Right atrium auricular region (tissue), 2 donors: ENCODE data around the gene MRPS34. TPM values are rescaled to one million over a fixed set of nuclear protein-coding genes. Genes with fewer than 3 reads are reported as not detected.

Source experiments
- DNase-seq: peaks from one replicate; pipeline ENCODE4 v3.0.0-alpha.2; 2019; ENCODE audit warnings: low spot score
- H3K27ac ChIP-seq, 2 donors: fragments of 200-600 bp; sonication (generic); 1 replicate in 1 of 2; 2 replicates in 1 of 2; pipeline ENCODE4 v1.5.1; 2016 to 2019
- H3K27me3 ChIP-seq, 2 donors: fragments of 200-600 bp; sonication (generic); one replicate each; pipeline versions ENCODE4 v1.5.1 to v1.6.0; 2017 to 2019
- H3K36me3 ChIP-seq: fragments of 200-600 bp; sonication (generic); one replicate; pipeline ENCODE4 v1.5.1; 2016
- H3K4me1 ChIP-seq, 2 donors: fragments of 200-600 bp; sonication (generic); one replicate each; pipeline versions ENCODE4 v1.5.1 to v1.6.0; 2017 to 2019
- H3K4me3 ChIP-seq, 2 donors: fragments of 200-600 bp; sonication (generic); 1 replicate in 1 of 2; 2 replicates in 1 of 2; pipeline ENCODE4 v1.5.1; 2017 to 2019; ENCODE audit warnings: mild to moderate bottlenecking in 1 of 2, moderate library complexity in 1 of 2
- H3K9me3 ChIP-seq, 2 donors: fragments of 200-600 bp; sonication (generic); one replicate each; pipeline ENCODE4 v1.5.1; 2019
- microRNA-seq, 2 donors: library from miRNA; unstranded; fragments of <30 nt; microRNA quantifications; one replicate each; pipeline ENCODE4, GENCODE V29; 2016 to 2017; ENCODE audit warnings: borderline number of aligned reads in 2 of 2, borderline replicate concordance in 1 of 2
- total RNA-seq, 2 donors: library from RNA; depleted of rRNA; stranded (reverse); fragments of >200 nt; gene quantifications; one replicate each; pipeline ENCODE4 v1.1.0, GENCODE V29; 2016
- TF ChIP-seq, protein P1 (sequence below), 2 donors: fragments of 200-600 bp; sonication (generic); IDR thresholded peaks; one replicate each; pipeline ENCODE4 v1.5.1; 2019; ENCODE audit warnings: antibody characterized with exemption in 2 of 2

Gene MRPS34
- total RNA-seq, 2 donors from 2014 or later: 58.8 to 77.9 TPM

DNA sequence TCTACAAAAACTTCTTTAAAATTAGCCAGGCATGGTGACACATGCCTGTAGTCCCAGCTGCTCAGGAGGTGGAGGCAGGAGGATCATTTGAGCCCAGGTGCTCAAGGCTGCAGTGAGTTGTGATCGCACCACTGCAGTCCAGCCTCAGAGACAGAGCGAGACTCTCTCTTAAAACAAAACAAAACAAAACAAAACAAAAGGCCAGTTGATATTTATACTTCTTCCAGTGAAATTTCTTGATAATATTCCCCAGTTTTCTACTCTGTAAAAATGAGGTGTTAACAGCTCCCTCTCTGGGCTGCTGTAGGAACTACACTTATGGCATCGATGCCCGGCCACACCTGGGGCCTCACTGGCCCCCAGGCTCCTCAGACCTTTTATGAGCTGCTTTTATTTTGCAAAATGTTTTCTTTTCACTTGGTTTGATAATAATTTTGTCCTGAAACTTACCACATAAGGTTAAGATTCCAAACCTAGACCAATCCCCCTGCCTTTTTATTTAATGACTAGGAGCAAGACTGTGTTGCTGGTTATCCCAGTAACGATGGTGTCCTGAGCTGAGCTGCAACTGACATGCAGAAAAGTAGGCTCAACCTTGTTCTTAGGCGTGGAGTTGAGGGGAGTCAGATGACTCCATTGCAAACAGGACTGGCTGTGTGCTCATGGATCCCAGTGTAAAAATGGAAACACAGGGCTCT, 49.3 kb downstream of the MRPS34 start:
- H3K27ac ChIP-seq: peak overlapping the region; percentile 35 to 73
- no peak for DNase-seq
- peaks cover 0 to 49% of the 10 kb centered on the region in 2 donors for H3K4me1 ChIP-seq

More for the DNA sequence above, 49.3 kb downstream of the MRPS34 start:
- no peaks in the 10 kb centered on the region for H3K9me3 ChIP-seq
- TF ChIP-seq, protein P1, sequence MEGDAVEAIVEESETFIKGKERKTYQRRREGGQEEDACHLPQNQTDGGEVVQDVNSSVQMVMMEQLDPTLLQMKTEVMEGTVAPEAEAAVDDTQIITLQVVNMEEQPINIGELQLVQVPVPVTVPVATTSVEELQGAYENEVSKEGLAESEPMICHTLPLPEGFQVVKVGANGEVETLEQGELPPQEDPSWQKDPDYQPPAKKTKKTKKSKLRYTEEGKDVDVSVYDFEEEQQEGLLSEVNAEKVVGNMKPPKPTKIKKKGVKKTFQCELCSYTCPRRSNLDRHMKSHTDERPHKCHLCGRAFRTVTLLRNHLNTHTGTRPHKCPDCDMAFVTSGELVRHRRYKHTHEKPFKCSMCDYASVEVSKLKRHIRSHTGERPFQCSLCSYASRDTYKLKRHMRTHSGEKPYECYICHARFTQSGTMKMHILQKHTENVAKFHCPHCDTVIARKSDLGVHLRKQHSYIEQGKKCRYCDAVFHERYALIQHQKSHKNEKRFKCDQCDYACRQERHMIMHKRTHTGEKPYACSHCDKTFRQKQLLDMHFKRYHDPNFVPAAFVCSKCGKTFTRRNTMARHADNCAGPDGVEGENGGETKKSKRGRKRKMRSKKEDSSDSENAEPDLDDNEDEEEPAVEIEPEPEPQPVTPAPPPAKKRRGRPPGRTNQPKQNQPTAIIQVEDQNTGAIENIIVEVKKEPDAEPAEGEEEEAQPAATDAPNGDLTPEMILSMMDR (IDR thresholded peaks at IDR 0.05): peak; percentile 65 to 83
- no peaks in the 10 kb centered on the region for H3K27me3 ChIP-seq
- peaks cover 35% of the 10 kb centered on the region for H3K36me3 ChIP-seq
- H3K4me3 ChIP-seq: no peak overlapping the region

Small RNA genes lying within 50 kb of the gene (microRNA-seq; reads per million reads assigned to microRNA genes)
- gene MIR3177: 2.1 reads per million in 2 donors

Other genes with a start within 250 kb of the MRPS34 start
- 10 to 100 TPM; 35.1 to 42.2 TPM for gene TMEM204, start 239.5 kb downstream of the MRPS34 start, total RNA-seq
- gene IFT140, start 161.1 kb downstream of the MRPS34 start, total RNA-seq: 10 to 100 TPM in 1 of 2 donors, 1 to 10 TPM in 1; 6.4 to 13.0 TPM
- gene CRAMP1, start 160.8 kb downstream of the MRPS34 start, total RNA-seq: 1 to 10 TPM; 7.7 to 9.7 TPM
- 10 to 100 TPM; 11.7 to 16.1 TPM for gene JPT2, start 94.9 kb downstream of the MRPS34 start, total RNA-seq
- 10 to 100 TPM; 43.1 to 43.3 TPM for gene MAPK8IP3, start 66.9 kb downstream of the MRPS34 start, total RNA-seq
- gene NME3, start 1.6 kb downstream of the MRPS34 start, total RNA-seq: 10 to 100 TPM; 51.3 to 56.2 TPM
- 1 to 10 TPM; 3.5 to 5.0 TPM for gene EME2, start 324 bp downstream of the MRPS34 start, total RNA-seq
- gene SPSB3, start 9.4 kb upstream of the MRPS34 start, total RNA-seq: 10 to 100 TPM; 41.9 to 49.0 TPM
- 10 to 100 TPM; 70.3 to 77.9 TPM for gene NUBP2, start 9.8 kb upstream of the MRPS34 start, total RNA-seq
- gene IGFALS, start 20.6 kb upstream of the MRPS34 start, total RNA-seq: not detected
- gene HAGH, start 53.7 kb upstream of the MRPS34 start, total RNA-seq: 100 to 1,000 TPM; 208 to 227 TPM
- 10 to 100 TPM; 35.8 to 59.3 TPM for gene FAHD1, start 54.1 kb upstream of the MRPS34 start, total RNA-seq
- not detected for gene MEIOB, start 99.0 kb upstream of the MRPS34 start, total RNA-seq
- gene HS3ST6, start 145.3 kb upstream of the MRPS34 start, total RNA-seq: not detected
- 10 to 100 TPM; 13.7 to 21.9 TPM for gene MSRB1, start 170.1 kb upstream of the MRPS34 start, total RNA-seq
- 10 to 100 TPM; 12.3 to 74.0 TPM for gene RPL3L, start 181.6 kb upstream of the MRPS34 start, total RNA-seq
- 1,000 to 10,000 TPM in 1 of 2 donors, 100 to 1,000 TPM in 1; 583 to 1,046 TPM for gene NDUFB10, start 186.4 kb upstream of the MRPS34 start, total RNA-seq
- gene RPS2, start 191.7 kb upstream of the MRPS34 start, total RNA-seq: 1,000 to 10,000 TPM in 1 of 2 donors, 100 to 1,000 TPM in 1; 782 to 1,247 TPM
- gene RNF151, start 193.7 kb upstream of the MRPS34 start, total RNA-seq: not detected
- 10 to 100 TPM; 22.4 to 35.6 TPM for gene TBL3, start 198.9 kb upstream of the MRPS34 start, total RNA-seq
- gene NOXO1, start 208.3 kb upstream of the MRPS34 start, total RNA-seq: under 1 TPM in 1 of 2 donors, not detected in 1; 0.30 TPM
- 10 to 100 TPM; 11.9 to 12.6 TPM for gene GFER, start 211.1 kb upstream of the MRPS34 start, total RNA-seq
- gene SYNGR3, start 216.8 kb upstream of the MRPS34 start, total RNA-seq: 1 to 10 TPM in 1 of 2 donors, under 1 TPM in 1; 0.52 to 2.1 TPM
- 10 to 100 TPM; 11.4 to 19.9 TPM for gene ZNF598, start 236.7 kb upstream of the MRPS34 start, total RNA-seq
- not detected for gene NPW, start 246.7 kb upstream of the MRPS34 start, total RNA-seq